Uterus (tissue), 2 donors: ENCODE measurements around the gene MYH4.

Experiments used
- CTCF ChIP-seq, 4 experiments: fragments of 200-600 bp in 2 of 4; fragments of 450-650 bp in 2 of 4; sonication (generic) in 2 of 4; IDR thresholded peaks; one replicate each; pipeline ENCODE4 v1.5.1; 2016 to 2019; ENCODE audit warnings: antibody characterized with exemption in 4 of 4, mild to moderate bottlenecking in 2 of 4, moderate library complexity in 1 of 4
- POLR2A ChIP-seq, 2 donors: fragments of 450-650 bp; IDR thresholded peaks; one replicate each; pipeline ENCODE4 v1.6.1; 2016; ENCODE audit warnings: antibody characterized with exemption in 2 of 2, mild to moderate bottlenecking in 1 of 2, moderate library complexity in 1 of 2

DNA sequence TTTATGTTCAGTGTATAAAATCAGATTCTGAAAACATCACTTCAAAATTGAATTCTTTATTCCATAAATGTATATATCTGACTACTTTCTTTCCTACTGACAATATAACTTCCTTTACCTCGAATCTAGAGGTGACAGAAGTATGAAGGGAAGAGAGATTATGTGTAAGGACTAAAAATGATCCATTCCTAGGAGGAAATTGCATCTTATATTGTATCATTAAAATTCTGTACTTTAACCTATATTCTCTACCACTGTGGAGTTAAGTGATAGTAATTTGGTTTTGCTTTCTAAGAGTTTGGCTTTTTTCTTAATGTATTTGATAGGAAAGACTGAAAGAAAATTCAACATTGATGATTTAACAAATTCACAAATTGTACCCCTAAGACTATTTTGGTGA is 11.4 kb downstream of the MYH4 start:
- TF ChIP-seq POLR2A (IDR thresholded peaks at IDR 0.05) (no peak), CTCF (IDR thresholded peaks at IDR 0.05) (no peak)
